Measurements from ENCODE around the gene CPNE6.

The CPNE6 gene

GRCh38 chr14:24070285-24071143 lies 848 bp upstream of the CPNE6 start:
- DNase-seq: no peak

GRCh38 chr14:24071836-24072430 lies 571 bp downstream of the CPNE6 start:
- no peak for DNase-seq

- DNase-seq: no peak
Observed at GRCh38 chr14:24072436-24072835, 1.1 kb downstream of the CPNE6 start.

GRCh38 chr14:24072881-24073877 lies 1.8 kb downstream of the CPNE6 start:
- DNase-seq: no peak

DNA sequence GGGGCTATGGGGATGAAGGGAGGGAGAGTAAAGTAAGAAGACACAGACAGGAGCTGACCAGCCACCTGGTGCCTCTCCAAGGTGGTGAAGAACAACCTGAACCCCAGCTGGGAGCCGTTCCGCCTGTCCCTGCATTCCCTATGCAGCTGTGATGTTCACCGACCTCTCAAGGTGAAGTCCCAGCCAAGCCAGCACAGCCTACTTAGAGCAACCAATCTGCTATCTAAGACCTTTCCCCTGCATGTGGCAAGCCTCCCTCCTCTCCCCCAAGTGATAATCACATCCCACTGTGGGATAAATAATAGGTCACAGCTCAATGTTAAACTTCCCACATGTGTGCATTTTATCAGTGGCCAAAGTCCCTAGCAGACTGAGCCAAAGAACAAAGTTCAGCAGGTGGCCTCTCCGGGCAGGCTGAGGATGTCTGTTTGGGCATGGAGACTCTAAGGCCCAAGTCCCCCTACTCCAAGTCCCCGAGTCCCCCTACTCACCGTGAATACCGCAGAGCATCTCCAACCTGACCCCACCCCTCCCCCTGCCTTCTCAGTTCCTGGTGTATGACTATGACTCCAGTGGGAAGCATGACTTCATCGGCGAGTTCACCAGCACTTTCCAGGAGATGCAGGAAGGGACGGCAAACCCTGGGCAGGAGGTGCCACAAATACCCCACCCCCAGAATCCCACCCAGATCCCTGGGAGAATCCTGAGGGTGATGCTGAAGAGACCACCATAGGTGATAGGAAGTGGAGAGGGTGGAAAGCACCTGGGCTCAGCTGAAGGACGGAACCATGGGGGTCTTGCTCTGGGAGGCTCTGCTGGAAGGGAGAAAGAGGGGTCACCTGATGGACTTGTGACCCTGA lies 3.5 kb downstream of the CPNE6 start:
- DNase-seq: no peak

GRCh38 chr14:24075485-24076301 lies 4.3 kb downstream of the CPNE6 start:
- DNase-seq: no peak

DNA sequence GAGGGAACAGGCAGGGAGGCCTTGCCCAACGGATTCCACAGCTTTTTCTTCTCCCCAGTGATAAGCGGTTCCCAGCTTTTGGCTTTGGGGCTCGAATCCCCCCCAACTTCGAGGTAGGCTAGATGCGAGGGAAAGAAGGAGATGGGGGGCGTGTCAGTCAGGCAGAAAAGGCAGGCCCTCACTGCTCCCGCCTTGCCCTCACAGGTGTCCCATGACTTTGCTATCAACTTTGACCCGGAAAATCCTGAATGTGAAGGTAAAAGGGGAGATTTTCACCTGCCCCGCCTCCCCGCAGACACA lies 4.9 kb downstream of the CPNE6 start:
- DNase-seq: no peak

DNA sequence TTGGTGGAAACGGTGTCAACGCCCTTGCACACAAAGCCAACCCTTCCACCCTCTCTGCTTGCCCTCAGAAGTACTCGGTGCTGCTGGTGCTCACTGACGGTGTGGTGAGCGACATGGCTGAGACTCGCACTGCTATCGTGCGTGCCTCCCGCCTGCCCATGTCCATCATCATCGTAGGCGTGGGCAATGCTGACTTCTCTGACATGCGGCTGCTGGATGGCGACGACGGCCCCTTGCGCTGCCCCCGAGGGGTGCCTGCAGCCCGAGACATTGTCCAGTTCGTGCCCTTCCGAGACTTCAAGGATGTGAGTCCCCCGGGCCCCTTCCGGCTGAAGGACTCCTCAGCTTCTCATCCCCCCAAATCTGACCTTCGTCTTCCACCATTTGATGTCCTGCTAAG lies 5.7 kb downstream of the CPNE6 start:
- DNase-seq: no peak

GRCh38 chr14:24078146-24078545 lies 6.8 kb downstream of the CPNE6 start:
- DNase-seq: no peak

DNA sequence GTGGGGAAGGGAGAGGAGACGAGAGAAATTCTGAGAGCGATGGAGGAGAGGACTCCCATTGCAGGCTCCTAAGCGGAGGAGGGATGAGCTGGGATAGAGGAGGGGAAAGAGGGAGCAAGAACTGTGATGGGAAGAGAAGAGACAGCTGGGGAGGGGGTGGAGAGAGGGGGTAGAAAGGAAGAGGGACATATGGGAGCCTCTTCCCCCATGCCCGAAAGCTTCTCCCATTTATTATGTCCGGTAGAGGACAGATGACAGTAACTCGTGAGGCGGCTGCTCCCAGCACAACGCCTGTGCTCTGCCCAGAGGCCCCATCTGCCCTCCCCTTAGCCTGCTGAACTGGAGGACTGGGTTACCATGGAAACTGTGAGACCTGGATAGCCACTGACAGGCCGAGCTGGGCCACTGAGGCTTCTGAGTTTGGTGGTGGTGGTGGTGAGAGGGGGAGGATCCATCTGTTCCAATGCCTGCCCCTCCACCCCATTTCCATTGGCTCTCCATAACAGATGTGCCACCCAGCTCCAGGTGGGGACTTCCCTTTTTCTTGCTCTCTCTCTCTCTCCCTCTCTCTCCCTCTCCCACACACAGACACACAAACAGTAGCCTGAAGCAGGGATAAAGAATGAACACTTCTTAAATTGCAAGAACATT lies 8.3 kb downstream of the CPNE6 start:
- no peak for DNase-seq

- no peak for DNase-seq
Observed at GRCh38 chr14:24080142-24080530, 8.8 kb downstream of the CPNE6 start.

GRCh38 chr14:24080888-24081738 lies 9.8 kb downstream of the CPNE6 start:
- peak; percentile 14 for DNase-seq

DNA sequence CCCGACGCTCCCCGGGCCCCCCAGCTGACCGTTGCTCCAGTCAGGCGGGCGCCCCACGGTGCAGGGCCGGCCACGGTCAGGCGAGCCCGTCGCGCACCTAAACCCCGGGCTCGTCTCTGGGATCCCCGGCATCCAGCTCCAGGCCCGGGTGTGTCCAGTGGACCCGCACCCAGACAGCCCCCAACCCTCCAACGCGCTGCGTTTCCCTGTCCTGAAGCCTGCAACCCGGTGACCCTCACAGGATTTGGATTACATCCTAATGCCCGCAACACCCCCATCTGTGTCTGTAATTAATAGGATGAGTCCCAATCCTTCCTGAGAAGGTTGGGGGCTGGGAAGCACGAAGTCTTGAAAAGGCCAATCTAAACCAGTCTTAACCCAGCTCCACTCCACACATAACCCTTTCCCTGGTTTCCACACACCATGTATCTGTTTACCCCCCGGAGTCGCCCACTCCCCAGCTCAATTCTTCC lies 10.4 kb downstream of the CPNE6 start:
- DNase-seq: no peak

DNA sequence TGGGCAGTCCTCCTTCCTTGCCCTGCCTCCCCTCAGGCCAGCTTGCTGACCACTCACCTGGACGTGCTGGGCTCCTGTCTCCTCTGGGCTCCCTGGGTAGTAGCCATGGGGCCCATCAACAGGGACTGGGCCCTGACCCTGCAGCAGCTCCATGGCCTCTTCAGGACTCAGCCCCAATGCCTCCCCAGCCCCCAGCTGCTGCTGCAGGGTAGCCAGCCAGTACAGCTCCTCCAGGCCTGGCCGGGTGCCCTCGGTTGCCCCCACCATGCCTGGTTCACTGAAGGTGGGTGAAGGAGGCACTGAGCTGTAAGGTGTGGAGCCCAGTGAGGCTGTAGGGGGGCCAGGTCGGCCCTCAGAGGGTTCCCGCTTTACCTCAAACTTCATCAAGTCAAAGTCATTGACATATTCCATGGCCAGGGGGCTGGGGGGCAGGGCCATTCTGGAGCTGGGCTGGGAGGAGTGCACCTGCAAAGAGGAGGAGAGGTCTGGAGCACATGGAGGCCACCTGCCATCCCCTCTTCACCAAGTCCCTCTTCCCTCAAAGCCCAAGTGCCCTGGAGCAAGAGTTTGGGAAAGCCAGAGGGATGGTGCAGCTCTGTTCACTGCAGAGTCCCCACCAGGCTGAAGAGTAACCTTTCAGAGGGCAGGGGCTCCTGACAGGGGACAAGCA lies 11.2 kb downstream of the CPNE6 start:
- DNase-seq: no peak

- no peak for DNase-seq
Observed at GRCh38 chr14:24083462-24083861, 12.1 kb downstream of the CPNE6 start.

DNA sequence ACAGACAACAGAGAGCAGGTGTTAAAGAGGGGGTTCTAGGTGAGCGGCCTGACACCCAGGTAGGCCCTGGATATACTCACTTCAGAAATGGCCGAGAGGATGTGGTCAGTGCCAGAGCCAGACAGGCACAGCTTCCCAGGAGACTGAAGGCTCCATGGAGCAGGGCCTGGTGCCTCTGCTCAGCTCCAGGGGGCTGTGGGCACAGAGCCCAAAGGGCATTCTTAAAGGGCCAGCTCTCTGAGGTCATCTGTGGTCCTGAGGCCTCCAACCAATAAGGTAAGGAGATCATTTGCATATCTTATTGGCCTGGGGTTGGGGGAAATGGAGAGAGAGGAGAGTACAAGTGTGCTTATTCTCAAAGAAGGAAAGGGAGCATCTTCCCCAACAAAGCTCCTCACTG lies 13.1 kb downstream of the CPNE6 start:
- no peak for DNase-seq

- no peak for DNase-seq
Observed at GRCh38 chr14:24085215-24085614, 13.9 kb downstream of the CPNE6 start.

- DNase-seq: no peak
Observed at GRCh38 chr14:24086193-24086955, 15.0 kb downstream of the CPNE6 start.

DNA sequence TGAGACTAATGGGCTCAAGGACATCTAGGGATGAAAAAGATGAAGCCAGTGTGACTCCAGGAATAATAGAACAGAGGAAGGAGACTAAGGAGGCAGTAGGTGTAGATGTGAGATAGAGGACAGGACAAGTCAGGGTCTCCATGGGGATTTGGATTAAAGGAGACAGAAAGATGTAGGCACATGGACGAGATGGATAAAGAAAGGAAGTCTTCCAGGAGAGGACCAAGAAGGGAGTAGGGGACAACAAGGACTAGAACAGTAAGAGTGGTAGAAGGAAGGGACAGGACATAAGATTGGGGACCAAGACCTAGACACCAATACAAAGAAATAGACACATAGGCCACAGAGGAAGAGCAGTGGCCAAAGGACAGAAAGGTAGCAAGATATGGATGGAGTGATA lies 15.6 kb downstream of the CPNE6 start:
- DNase-seq: no peak

All from GDM1 (cell line).